NOMO-1 treated with DMSO at 0.1 percent for 48 hours (cell line): ENCODE measurements around the gene UTP4.
A peak's percentile ranks its signal among the peaks of the same experiment; 100 is the strongest.

ENCODE experiments used
- DNase-seq: peaks from one replicate; lab custom pipeline; 2025; ENCODE audit not compliant: unreplicated experiment; lab: John Stamatoyannopoulos, UW

UTP4 gene

GRCh38 chr16:69204172-69204571 lies 71.7 kb downstream of the UTP4 start:
- peak; percentile 23 for DNase-seq

- no peak for DNase-seq
Observed at GRCh38 chr16:69209735-69210134, 77.3 kb downstream of the UTP4 start.

GRCh38 chr16:69217433-69217832 lies 85.0 kb downstream of the UTP4 start:
- DNase-seq, result no peak
